Endodermal cell (in vitro differentiated cells): Measurements from ENCODE around the gene KRT25. TPM values are rescaled to one million over a fixed set of nuclear protein-coding genes. Genes with fewer than 3 reads are reported as not detected.

Source experiments
- DNase-seq: peaks from one replicate; pipeline ENCODE4 v3.0.0-alpha.2; 2017
- H3K27ac ChIP-seq: 2 replicates; pipeline ENCODE4 v1.5.1; 2013; ENCODE audit warnings: mild to moderate bottlenecking, low read depth, low read length, moderate library complexity
- H3K27me3 ChIP-seq: 2 replicates; pipeline ENCODE4 v1.6.1; 2013; ENCODE audit warnings: mild to moderate bottlenecking, low read length, moderate library complexity; ENCODE audit not compliant: insufficient read depth, control insufficient read depth, poor library complexity, severe bottlenecking
- H3K36me3 ChIP-seq: 2 replicates; pipeline ENCODE4 v1.7.0; 2013; ENCODE audit warnings: mild to moderate bottlenecking, low read length, moderate library complexity; ENCODE audit not compliant: control insufficient read depth, insufficient read depth
- H3K4me1 ChIP-seq: one replicate; pipeline ENCODE4 v1.7.0; 2013; ENCODE audit warnings: low read length; ENCODE audit not compliant: control insufficient read depth, insufficient read depth
- H3K4me3 ChIP-seq: 2 replicates; pipeline ENCODE4 v1.5.1; 2013; ENCODE audit warnings: mild to moderate bottlenecking, low read length, moderate library complexity
- H3K9ac ChIP-seq: 2 replicates; pipeline ENCODE4 v1.6.1; 2013; ENCODE audit warnings: mild to moderate bottlenecking, low read length, moderate library complexity; ENCODE audit not compliant: poor library complexity, severe bottlenecking; ENCODE audit errors: extremely low read depth
- H3K9me3 ChIP-seq: 2 replicates; pipeline ENCODE4 v1.6.1; 2013; ENCODE audit warnings: mild to moderate bottlenecking, low read length, moderate library complexity; ENCODE audit not compliant: control insufficient read depth
- H3K27ac Mint-ChIP-seq: 2 replicates; pipeline ENCODE4 v1.8.0; 2020; ENCODE audit warnings: mixed read lengths
- H3K27me3 Mint-ChIP-seq: 2 replicates; pipeline ENCODE4 v1.8.0; 2021; ENCODE audit warnings: mild to moderate bottlenecking, mixed read lengths; ENCODE audit not compliant: insufficient read depth
- H3K36me3 Mint-ChIP-seq: 2 replicates; pipeline ENCODE4 v1.8.0; 2020; ENCODE audit warnings: low read depth, mixed read lengths
- H3K4me1 Mint-ChIP-seq: 2 replicates; pipeline ENCODE4 v1.8.0; 2020; ENCODE audit warnings: mixed read lengths
- H3K4me3 Mint-ChIP-seq: 2 replicates; pipeline ENCODE4 v1.8.0; 2020; ENCODE audit warnings: mild to moderate bottlenecking, moderate library complexity, mixed read lengths
- H3K9me3 Mint-ChIP-seq: 2 replicates; pipeline ENCODE4 v1.8.0; 2020; ENCODE audit warnings: mild to moderate bottlenecking, mixed read lengths
- CTCF ChIP-seq: fragments of 200-600 bp; sonication (generic); conservative IDR thresholded peaks from 2 replicates; pipeline ENCODE4 v1.5.0; 2021; ENCODE audit warnings: antibody characterized with exemption, mild to moderate bottlenecking
- WGBS, 2 experiments: methylation state at CpG; one replicate each; pipeline versions ENCODE4 v1.1.5 to v1.1.7; 2013; ENCODE audit warnings: missing lambda C conversion rate in 2 of 2, mixed read lengths in 1 of 2; ENCODE audit not compliant: insufficient coverage in 1 of 2, insufficient read length in 1 of 2; 5-methylcytosine and 5-hydroxymethylcytosine counted together
- total RNA-seq, 2 donors: library from RNA; stranded (reverse); fragmentation: NEBNext Ultra II Directional in 1 of 2; extraction: Animal tissue kit (Norgen Biotek cat#: 25700) in 1 of 2; gene quantifications; 2 replicates in 1 of 2; 3 replicates in 1 of 2; pipeline ENCODE4 v1.2.1, GENCODE V29; 2021

KRT25 gene
- total RNA-seq, 2 donors from 2014 or later = not detected

GRCh38 chr17:40779181-40779909 is 24.2 kb upstream of the KRT25 start:
- no peak overlapping the region for H3K9ac ChIP-seq
- Mint-ChIP-seq H3K27ac (no peak overlapping the region), H3K4me3 (no peak overlapping the region), H3K9me3 (peaks cover 4% of the 10 kb centered on the region), H3K4me1 (no peaks in the 10 kb centered on the region), H3K27me3 (peaks cover 38% of the 10 kb centered on the region), H3K36me3 (no peaks in the 10 kb centered on the region)
- H3K9me3 ChIP-seq = no peaks in the 10 kb centered on the region
- H3K27me3 ChIP-seq = peaks cover 8% of the 10 kb centered on the region
- WGBS, 2 experiments = 71 to 79% methylated on average over 28 to 36 of the region's 37 CpGs
- DNase-seq = peak; percentile 67
- no peak overlapping the region for H3K4me3 ChIP-seq
- no peaks in the 10 kb centered on the region for H3K36me3 ChIP-seq
- TF ChIP-seq CTCF = no peak
- no peaks in the 10 kb centered on the region for H3K4me1 ChIP-seq
- H3K27ac ChIP-seq = no peak overlapping the region

GRCh38 chr17:40778461-40778860 is 23.3 kb upstream of the KRT25 start:
- WGBS, 2 experiments = 92 to 93% methylated on average over 5 of the region's 5 CpGs
- peaks cover 8% of the 10 kb centered on the region for H3K27me3 ChIP-seq
- no peak overlapping the region for H3K4me3 Mint-ChIP-seq
- no peak overlapping the region for H3K27ac Mint-ChIP-seq
- peaks cover 38% of the 10 kb centered on the region for H3K27me3 Mint-ChIP-seq
- H3K36me3 Mint-ChIP-seq = no peaks in the 10 kb centered on the region
- H3K9ac ChIP-seq = no peak overlapping the region
- no peaks in the 10 kb centered on the region for H3K9me3 ChIP-seq
- H3K4me3 ChIP-seq = no peak overlapping the region
- DNase-seq = no peak
- no peak for TF ChIP-seq CTCF
- no peaks in the 10 kb centered on the region for H3K4me1 ChIP-seq
- no peaks in the 10 kb centered on the region for H3K4me1 Mint-ChIP-seq
- no peaks in the 10 kb centered on the region for H3K36me3 ChIP-seq
- H3K9me3 Mint-ChIP-seq = peaks cover 4% of the 10 kb centered on the region
- H3K27ac ChIP-seq = no peak overlapping the region

GRCh38 chr17:40777971-40778370 is 22.8 kb upstream of the KRT25 start:
- no peaks in the 10 kb centered on the region for H3K4me1 ChIP-seq
- no peaks in the 10 kb centered on the region for H3K9me3 ChIP-seq
- 91 to 100% methylated on average over 1 to 3 of the region's 3 CpGs for WGBS, 2 experiments
- Mint-ChIP-seq H3K36me3 (no peaks in the 10 kb centered on the region), H3K27me3 (peaks cover 38% of the 10 kb centered on the region), H3K4me1 (no peaks in the 10 kb centered on the region), H3K27ac (no peak overlapping the region), H3K9me3 (peaks cover 4% of the 10 kb centered on the region), H3K4me3 (no peak overlapping the region)
- no peak for TF ChIP-seq CTCF
- H3K36me3 ChIP-seq = no peaks in the 10 kb centered on the region
- no peak overlapping the region for H3K27ac ChIP-seq
- H3K27me3 ChIP-seq = peaks cover 8% of the 10 kb centered on the region
- no peak for DNase-seq
- no peak overlapping the region for H3K4me3 ChIP-seq
- H3K9ac ChIP-seq = no peak overlapping the region
